Neural cell (in vitro differentiated cells): ENCODE data around the gene SOS1.

Source experiments
- CTCF ChIP-seq: fragments of 450-650 bp; IDR thresholded peaks from 2 replicates; pipeline ENCODE4 v1.5.1; 2014; ENCODE audit warnings: antibody characterized with exemption, mild to moderate bottlenecking, moderate library complexity; ENCODE audit not compliant: poor library complexity, severe bottlenecking
- EP300 ChIP-seq: fragments of 450-650 bp; conservative IDR thresholded peaks from 2 replicates; pipeline ENCODE4 v1.6.1; 2014; ENCODE audit warnings: antibody characterized with exemption, mild to moderate bottlenecking, moderate library complexity; ENCODE audit not compliant: poor library complexity, severe bottlenecking
- EZH2 ChIP-seq: fragments of 200-600, 300-800 bp; shearing (Covaris generic), sonication (generic); IDR thresholded peaks from 2 replicates; pipeline ENCODE4 v1.6.1; 2014; ENCODE audit warnings: antibody characterized with exemption, low read length, borderline replicate concordance, mild to moderate bottlenecking; ENCODE audit not compliant: insufficient read depth, poor library complexity, severe bottlenecking
- MXI1 ChIP-seq: fragments of 450-650 bp; conservative IDR thresholded peaks from 2 replicates; pipeline ENCODE4 v1.6.1; 2014; ENCODE audit warnings: antibody characterized with exemption, mild to moderate bottlenecking; ENCODE audit not compliant: poor library complexity, severe bottlenecking
- POLR2AphosphoS5 ChIP-seq: IDR thresholded peaks from 2 replicates; pipeline ENCODE4 v1.6.1; 2012
- RAD21 ChIP-seq: fragments of 450-650 bp; conservative IDR thresholded peaks from 2 replicates; pipeline ENCODE4 v1.6.1; 2014; ENCODE audit warnings: antibody characterized with exemption, mild to moderate bottlenecking, moderate library complexity
- REST ChIP-seq: IDR thresholded peaks from 2 replicates; pipeline ENCODE4 v1.6.1; 2012; ENCODE audit warnings: borderline replicate concordance
- SMC3 ChIP-seq: fragments of 450-650 bp; conservative IDR thresholded peaks from 2 replicates; pipeline ENCODE4 v1.6.1; 2014; ENCODE audit warnings: antibody characterized with exemption, mild to moderate bottlenecking, moderate library complexity; ENCODE audit not compliant: poor library complexity
- TAF1 ChIP-seq: IDR thresholded peaks from 2 replicates; pipeline ENCODE4 v1.6.1; 2012; ENCODE audit warnings: low read depth

GRCh38 chr2:39099870-39100728 lies 20.8 kb downstream of the SOS1 start:
- TF ChIP-seq CTCF, result no peak
- TF ChIP-seq RAD21, result no peak
- no peak for TF ChIP-seq EZH2
- TF ChIP-seq EP300, result no peak
- no peak for TF ChIP-seq TAF1
- no peak for TF ChIP-seq REST
- TF ChIP-seq MXI1, result no peak
- no peak for TF ChIP-seq SMC3
- TF ChIP-seq POLR2AphosphoS5, result no peak
